ENCODE measurements around the gene FGG. TPM values are rescaled to one million over a fixed set of nuclear protein-coding genes. Genes with fewer than 3 reads are reported as not detected.

Gene FGG
- total and polyA plus RNA-seq, 7 donors: 0.04 to 0.84 (median 0.75) TPM; not detected in 4

DNA sequence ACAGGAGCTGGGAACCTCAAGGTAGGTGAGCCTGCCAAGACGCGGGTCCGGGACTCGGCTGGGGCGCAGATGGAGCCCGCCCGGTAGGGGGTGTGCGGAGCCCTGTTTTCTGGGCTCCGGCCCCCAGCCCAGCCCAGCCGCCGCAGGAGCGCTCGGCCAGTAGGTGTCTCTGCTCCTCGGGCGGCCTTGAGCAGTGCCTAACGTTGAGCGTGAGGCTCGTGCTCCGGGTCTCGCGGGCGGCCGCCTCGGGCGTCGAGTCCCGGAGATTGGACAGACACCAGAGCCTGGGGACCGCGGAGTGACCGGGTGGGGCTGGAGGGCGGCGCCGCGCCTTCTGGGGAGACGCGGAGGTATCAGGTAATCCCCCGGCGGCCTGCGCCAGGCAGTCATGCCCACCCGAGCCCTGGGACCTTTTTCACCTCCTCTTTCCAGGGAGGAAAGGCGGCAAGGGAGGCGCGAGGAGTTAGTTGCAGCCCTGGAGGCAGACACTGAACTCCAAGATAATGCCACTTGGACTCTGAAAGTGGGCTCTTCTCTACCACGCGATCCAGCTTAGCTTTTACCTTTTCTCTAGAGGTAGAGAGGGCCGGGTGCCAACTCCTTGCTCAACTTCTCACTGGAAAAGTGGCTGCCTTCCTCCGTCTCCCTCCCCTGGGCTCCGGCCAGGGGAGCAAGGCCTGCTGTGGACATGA is 14.5 kb upstream of the FGG start:
- intact Hi-C loops (cut with DNase I): no loop called here
- H3K27me3 ChIP-seq (ENCODE audit: insufficient read depth in 3 of 3, low read length in 2 of 3): peaks cover 0 to 27% (median 0%) of the 10 kb centered on the region in 3 donors
- TF ChIP-seq, protein P1, sequence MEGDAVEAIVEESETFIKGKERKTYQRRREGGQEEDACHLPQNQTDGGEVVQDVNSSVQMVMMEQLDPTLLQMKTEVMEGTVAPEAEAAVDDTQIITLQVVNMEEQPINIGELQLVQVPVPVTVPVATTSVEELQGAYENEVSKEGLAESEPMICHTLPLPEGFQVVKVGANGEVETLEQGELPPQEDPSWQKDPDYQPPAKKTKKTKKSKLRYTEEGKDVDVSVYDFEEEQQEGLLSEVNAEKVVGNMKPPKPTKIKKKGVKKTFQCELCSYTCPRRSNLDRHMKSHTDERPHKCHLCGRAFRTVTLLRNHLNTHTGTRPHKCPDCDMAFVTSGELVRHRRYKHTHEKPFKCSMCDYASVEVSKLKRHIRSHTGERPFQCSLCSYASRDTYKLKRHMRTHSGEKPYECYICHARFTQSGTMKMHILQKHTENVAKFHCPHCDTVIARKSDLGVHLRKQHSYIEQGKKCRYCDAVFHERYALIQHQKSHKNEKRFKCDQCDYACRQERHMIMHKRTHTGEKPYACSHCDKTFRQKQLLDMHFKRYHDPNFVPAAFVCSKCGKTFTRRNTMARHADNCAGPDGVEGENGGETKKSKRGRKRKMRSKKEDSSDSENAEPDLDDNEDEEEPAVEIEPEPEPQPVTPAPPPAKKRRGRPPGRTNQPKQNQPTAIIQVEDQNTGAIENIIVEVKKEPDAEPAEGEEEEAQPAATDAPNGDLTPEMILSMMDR (IDR thresholded peaks at IDR 0.05): peak; percentile 28
- ATAC-seq: peak in 3 of 4 donors; percentile 47 to 73 (median 65)
- no peaks in the 10 kb centered on the region for H3K36me3 ChIP-seq (ENCODE audit: insufficient read depth in 1 of 2, low read depth in 1 of 2)
- WGBS, 3 donors: 4 to 6% (median 5%) methylated on average over 46 to 48 of the region's 48 CpGs
- H3K4me3 ChIP-seq: peak overlapping the region; percentile 49
- H3K4me1 ChIP-seq: peaks cover 4% of the 10 kb centered on the region
- peak; percentile 27 to 56 for DNase-seq
- H3K9me3 ChIP-seq: no peaks in the 10 kb centered on the region
- no peak overlapping the region for H3K27ac ChIP-seq

DNA sequence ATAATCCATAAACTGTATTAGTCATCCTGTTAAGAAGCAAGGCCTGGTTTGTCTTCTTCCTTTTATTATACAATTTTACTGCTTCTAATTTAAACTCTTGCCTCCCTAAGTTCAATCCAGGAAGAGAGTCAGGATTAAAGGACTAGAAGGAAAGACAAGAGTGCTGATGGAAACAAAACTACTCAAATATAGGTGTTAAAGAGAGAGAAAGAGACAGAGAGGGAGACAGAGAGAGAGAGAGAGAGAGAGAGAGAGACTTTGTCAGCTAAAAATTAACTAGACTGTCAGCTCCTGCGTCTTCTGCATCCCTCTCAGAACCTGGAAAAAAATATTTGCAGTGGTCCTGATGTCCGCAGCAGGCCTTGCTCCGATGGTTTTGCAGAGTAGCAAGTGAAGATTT is 13.5 kb upstream of the FGG start:
- H3K9me3 ChIP-seq: no peaks in the 10 kb centered on the region
- ATAC-seq (no peak), DNase-seq (no peak)
- H3K36me3 ChIP-seq (ENCODE audit: insufficient read depth in 1 of 2, low read depth in 1 of 2): no peaks in the 10 kb centered on the region
- intact Hi-C loops (cut with DNase I): no loop called here
- TF ChIP-seq, protein P1 (IDR thresholded peaks at IDR 0.05): no peak
- peaks cover 4% of the 10 kb centered on the region for H3K4me1 ChIP-seq
- H3K27ac ChIP-seq: no peak overlapping the region
- no peak overlapping the region for H3K4me3 ChIP-seq
- WGBS, 3 donors: 82 to 91% (median 86%) methylated on average over 3 of the region's 3 CpGs
- peaks cover 0 to 25% (median 0%) of the 10 kb centered on the region in 3 donors for H3K27me3 ChIP-seq (ENCODE audit: insufficient read depth in 3 of 3, low read length in 2 of 3)

DNA sequence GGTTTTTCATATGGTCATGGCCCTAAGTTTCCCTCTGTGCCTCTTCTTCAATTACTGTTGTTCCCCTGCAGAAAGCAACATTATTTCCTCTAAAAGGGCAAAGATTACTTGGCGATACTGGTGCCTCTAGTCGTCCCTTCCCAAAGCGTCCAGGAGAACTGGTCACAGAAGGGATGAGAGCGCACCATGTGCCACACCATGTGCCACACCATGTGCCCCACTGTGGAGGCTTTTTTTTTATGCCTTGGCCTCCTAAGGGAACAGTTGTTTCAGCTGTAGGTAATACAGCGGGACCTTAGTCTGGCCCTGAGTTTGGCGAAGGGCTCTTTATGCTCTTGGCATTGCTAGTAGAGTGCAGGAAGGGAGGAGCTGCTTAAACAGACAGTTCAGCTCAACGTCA is 11.5 kb upstream of the FGG start:
- no peak for ATAC-seq
- no peak overlapping the region for H3K4me3 ChIP-seq
- no peaks in the 10 kb centered on the region for H3K36me3 ChIP-seq (ENCODE audit: insufficient read depth in 1 of 2, low read depth in 1 of 2)
- no peak overlapping the region for H3K27ac ChIP-seq
- TF ChIP-seq, protein P1 (IDR thresholded peaks at IDR 0.05): no peak
- H3K9me3 ChIP-seq: no peaks in the 10 kb centered on the region
- 79 to 80% (median 80%) methylated on average over 7 of the region's 7 CpGs for WGBS, 3 donors
- intact Hi-C loops (cut with DNase I): loop anchor here in 1 of 2 donors (5.0 kb wide), 1 partner anchor 72 kb away; the partner anchor contains the start of gene PLRG1
- H3K27me3 ChIP-seq (ENCODE audit: insufficient read depth in 3 of 3, low read length in 2 of 3): peaks cover 0 to 20% (median 0%) of the 10 kb centered on the region in 3 donors
- H3K4me1 ChIP-seq: peaks cover 4% of the 10 kb centered on the region
- no peak for DNase-seq

DNA sequence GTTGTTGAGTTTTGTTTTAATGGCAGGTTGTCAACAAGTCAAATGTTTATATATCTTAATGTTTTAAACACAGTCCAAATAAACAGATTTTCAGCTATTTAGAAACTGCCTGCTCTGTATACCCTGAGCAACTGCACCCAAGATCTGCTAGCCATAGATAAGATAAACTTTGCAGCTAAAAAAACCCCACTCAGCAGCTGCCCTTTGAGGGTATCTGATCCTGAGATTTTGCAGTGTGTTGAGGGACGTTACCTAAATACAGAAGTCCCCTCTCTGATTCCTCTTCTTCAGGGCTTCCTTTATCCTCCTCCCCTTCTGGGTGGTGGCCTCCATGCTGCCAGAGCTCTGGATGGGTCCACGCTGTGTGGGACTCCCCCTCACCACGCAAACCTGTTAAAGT is 11.0 kb upstream of the FGG start:
- intact Hi-C loops (cut with DNase I): loop anchor here in 1 of 2 donors (5.0 kb wide), 1 partner anchor 71 kb away; the partner anchor contains the start of gene PLRG1
- TF ChIP-seq, protein P1 (IDR thresholded peaks at IDR 0.05): no peak
- H3K27ac ChIP-seq: no peak overlapping the region
- no peak for ATAC-seq
- H3K4me3 ChIP-seq: no peak overlapping the region
- DNase-seq: no peak
- 66 to 69% (median 68%) methylated on average over 3 of the region's 3 CpGs for WGBS, 3 donors
- H3K9me3 ChIP-seq: no peaks in the 10 kb centered on the region
- H3K27me3 ChIP-seq (ENCODE audit: insufficient read depth in 3 of 3, low read length in 2 of 3): peaks cover 0 to 14% (median 0%) of the 10 kb centered on the region in 3 donors
- H3K4me1 ChIP-seq: peaks cover 4% of the 10 kb centered on the region
- H3K36me3 ChIP-seq (ENCODE audit: insufficient read depth in 1 of 2, low read depth in 1 of 2): no peaks in the 10 kb centered on the region
